HepG2 (cell line): ENCODE measurements around the gene SLC41A1. TPM values are rescaled to one million over a fixed set of nuclear protein-coding genes. Genes with fewer than 3 reads are reported as not detected.

ENCODE experiments used
- ATAC-seq: fragments of 200-7000 bp; cut with Tn5 transposase; 3 replicates; pipeline ENCODE4 v1.9.1; 2020; ENCODE audit warnings: mild to moderate bottlenecking, moderate library complexity
- BruUV-seq: library from RNA; stranded (reverse); fragments of 400-500 nt; replicated peaks from 2 replicates; lab custom pipeline; 2021; lab: Mats Ljungman, UMichigan
- CTCF ChIA-PET: fragments of 300-600 bp; formaldehyde crosslinking; extraction: SDS; loops from one replicate; lab custom pipeline; 2021; ENCODE audit warnings: low total read pairs, inconsistent platforms, low intra/inter-chr PET ratio; lab: Yijun Ruan, JAX
- POLR2A ChIA-PET: fragments of 350-600 bp; sonication (Branson Sonifier 250); formaldehyde crosslinking; loops from one replicate; lab custom pipeline; 2020; ENCODE audit warnings: antibody characterized with exemption, inconsistent platforms; lab: Yijun Ruan, JAX
- DNase-seq: peaks from one replicate; pipeline ENCODE4 v3.0.0-alpha.2; 2015; ENCODE audit warnings: low spot score
- FAIRE-seq: peaks from 3 replicates; lab custom pipeline; 2011; peaks lifted over from hg19 to GRCh38; lab: Jason Lieb, UNC
- H2AFZ ChIP-seq: one replicate; pipeline ENCODE4 v1.6.1; 2011; ENCODE audit warnings: low read length, inconsistent platforms
- H3K27ac ChIP-seq: fragments of 300-600 bp; 3 replicates; pipeline ENCODE4 v1.8.0; 2011; ENCODE audit warnings: mixed run types, mild to moderate bottlenecking, mixed read lengths, low read length, inconsistent platforms; ENCODE audit not compliant: insufficient read depth; ENCODE audit errors: extremely low read length
- H3K27me3 ChIP-seq, 2 experiments: fragments of 200-600 bp in 1 of 2; 2 replicates in 1 of 2; 3 replicates in 1 of 2; pipeline versions ENCODE4 v1.6.0 to v1.8.0; 2011; ENCODE audit warnings: low read length in 2 of 2, mild to moderate bottlenecking in 2 of 2, moderate library complexity in 2 of 2, inconsistent platforms in 1 of 2; ENCODE audit not compliant: insufficient read depth in 2 of 2, control insufficient read depth in 1 of 2
- H3K36me3 ChIP-seq, 2 experiments: fragments of 200-600 bp in 1 of 2; replicated peaks in 1 of 2; 2 replicates in 1 of 2; 3 replicates in 1 of 2; pipeline versions ENCODE4 v1.5.1 to v1.8.0; 2011; ENCODE audit warnings: low read length in 2 of 2, inconsistent platforms in 1 of 2; ENCODE audit not compliant: insufficient read depth in 2 of 2, control insufficient read depth in 1 of 2
- H3K4me1 ChIP-seq: 2 replicates; pipeline ENCODE4 v1.5.1; 2012; ENCODE audit warnings: low read length, inconsistent platforms; ENCODE audit not compliant: insufficient read depth
- H3K4me2 ChIP-seq: 2 replicates; pipeline ENCODE4 v1.6.0; 2011; ENCODE audit warnings: low read depth, low read length, inconsistent platforms
- H3K4me3 ChIP-seq, 3 experiments: fragments of 200-600 bp in 1 of 3; sonication (generic), shearing (Covaris generic) in 1 of 3; replicated peaks in 1 of 3; 2 replicates each; pipeline ENCODE4 v1.5.1; 2011 to 2016; ENCODE audit warnings: low read length in 3 of 3, inconsistent platforms in 2 of 3, low read depth in 2 of 3, mild to moderate bottlenecking in 2 of 3, control low read depth in 1 of 3, mixed read lengths in 1 of 3; ENCODE audit not compliant: insufficient read depth in 1 of 3
- H3K79me2 ChIP-seq: one replicate; pipeline ENCODE4 v1.6.1; 2011; ENCODE audit warnings: low read length, inconsistent platforms; ENCODE audit not compliant: insufficient read depth
- H3K9ac ChIP-seq: 2 replicates; pipeline ENCODE4 v1.6.0; 2011; ENCODE audit warnings: mild to moderate bottlenecking, low read depth, low read length, inconsistent platforms; ENCODE audit not compliant: insufficient read depth
- H3K9me3 ChIP-seq: 2 replicates; pipeline ENCODE4 v1.5.1; 2012; ENCODE audit warnings: mild to moderate bottlenecking, low read length
- H4K20me1 ChIP-seq: 2 replicates; pipeline ENCODE4 v1.6.0; 2011; ENCODE audit warnings: inconsistent platforms, mild to moderate bottlenecking, low read length, moderate library complexity; ENCODE audit not compliant: insufficient read depth
- CCDC6 ChIP-seq: sonication (generic); formaldehyde crosslinking; IDR thresholded peaks from 2 replicates; pipeline ENCODE4 v1.8.1; 2022; ENCODE audit warnings: mild to moderate bottlenecking, missing genetic modification reagents, moderate library complexity
- HES4 ChIP-seq: sonication (generic); formaldehyde crosslinking; IDR thresholded peaks from 2 replicates; pipeline ENCODE4 v1.9.0; 2021; ENCODE audit warnings: mild to moderate bottlenecking, missing genetic modification reagents, borderline replicate concordance
- HOMEZ ChIP-seq: IDR thresholded peaks from 2 replicates; pipeline ENCODE4 v1.6.1; 2016; ENCODE audit warnings: low read depth
- ISL2 ChIP-seq: sonication (generic); formaldehyde crosslinking; IDR thresholded peaks from 2 replicates; pipeline ENCODE4 v1.5.0; 2020; ENCODE audit warnings: missing genetic modification reagents
- KMT2B ChIP-seq: IDR thresholded peaks from 2 replicates; pipeline ENCODE4 v1.6.1; 2016; ENCODE audit warnings: missing genetic modification reagents, missing compliant biosample characterization
- MEF2D ChIP-seq: sonication (generic); formaldehyde crosslinking; IDR thresholded peaks from 2 replicates; pipeline ENCODE4 v1.5.1; 2020; ENCODE audit warnings: mild to moderate bottlenecking, missing genetic modification reagents
- MIER3 ChIP-seq: IDR thresholded peaks from 2 replicates; pipeline ENCODE4 v1.6.1; 2016; ENCODE audit warnings: missing compliant biosample characterization, borderline replicate concordance
- NFYB ChIP-seq: sonication (generic); formaldehyde crosslinking; IDR thresholded peaks from 2 replicates; pipeline ENCODE4 v1.4.0; 2020; ENCODE audit warnings: missing genetic modification reagents
- SMARCE1 ChIP-seq: fragments of 450-650 bp; IDR thresholded peaks from 2 replicates; pipeline ENCODE4 v1.6.1; 2017; ENCODE audit warnings: borderline replicate concordance
- STAT5B ChIP-seq: sonication (generic); formaldehyde crosslinking; IDR thresholded peaks from 2 replicates; pipeline ENCODE4 v1.4.0; 2020; ENCODE audit warnings: missing genetic modification reagents
- USF2 ChIP-seq, 2 experiments: sonication (generic) in 1 of 2; formaldehyde crosslinking in 1 of 2; IDR thresholded peaks; 2 replicates each; pipeline versions ENCODE4 v1.5.1 to v1.6.1; 2011 to 2020; ENCODE audit warnings: borderline replicate concordance in 1 of 2, low read depth in 1 of 2, low read length in 1 of 2, mild to moderate bottlenecking in 1 of 2, missing genetic modification reagents in 1 of 2, moderate library complexity in 1 of 2
- ZMYM2 ChIP-seq: sonication (generic); formaldehyde crosslinking; IDR thresholded peaks from 2 replicates; pipeline ENCODE4 v1.8.0; 2022; ENCODE audit warnings: mild to moderate bottlenecking, missing genetic modification reagents
- ZNF773 ChIP-seq: sonication (generic); formaldehyde crosslinking; IDR thresholded peaks from 2 replicates; pipeline ENCODE4 v1.4.0; 2020; ENCODE audit warnings: missing genetic modification reagents, borderline replicate concordance
- WGBS: methylation state at CpG from one replicate; pipeline ENCODE4 v1.1.6; 2017; ENCODE audit warnings: low lambda C conversion rate; 5-methylcytosine and 5-hydroxymethylcytosine counted together
- in situ Hi-C: cut with HindIII; loops from 2 replicates; pipeline ENCODE4 v1.10.0; 2017; ENCODE audit warnings: low pct_unique_long_range_greater_than_20kb; ENCODE audit not compliant: extremely low pct_ligation_motif_present
- intact Hi-C: fragments of 100-400 bp; cut with micrococcal nuclease; formaldehyde crosslinking; loops from one replicate; pipeline ENCODE4 v1.10.0; 2022; ENCODE audit not compliant: unreplicated experiment
- polyA plus RNA-seq, 8 experiments: library from polyadenylated mRNA; depleted of rRNA in 3 of 8; stranded (reverse) in 7 of 8; unstranded in 1 of 8; fragments of >200 nt; fragmentation: Illumina TruSeq in 4 of 8; extraction: Trizol in 4 of 8; gene quantifications; 2 replicates each; pipeline versions ENCODE4 v1.2.1 to v1.2.3, GENCODE V29; 2011 to 2016; ENCODE audit warnings: low read depth in 4 of 8, missing spikeins in 1 of 8, mixed read lengths in 1 of 8; ENCODE audit not compliant: insufficient read depth in 1 of 8
- total RNA-seq, 5 experiments: library from RNA; depleted of rRNA; stranded (reverse); fragments of >200 nt; fragmentation: Illumina TruSeq; extraction: Trizol; gene quantifications; 2 replicates each; pipeline ENCODE4 v1.2.3, GENCODE V29; 2016; ENCODE audit warnings: low read depth in 1 of 5

The SLC41A1 gene
- total and polyA plus RNA-seq, 2 of the 13 experiments (the other 11 are each of a cell fraction or from before 2014, with no cell fraction given), result 2.2 to 4.6 TPM

- BruUV-seq, result no TSS peak
- no peak overlapping the region for H2AFZ ChIP-seq
- no peak overlapping the region for H3K4me2 ChIP-seq
- FAIRE-seq (no peak), DNase-seq (no peak), ATAC-seq (no peak)
- no peaks in the 10 kb centered on the region for H4K20me1 ChIP-seq
- H3K4me1 ChIP-seq, result peaks cover 22% of the 10 kb centered on the region
- H3K36me3 ChIP-seq, result no peaks in the 10 kb centered on the region
- no peak overlapping the region for H3K4me3 ChIP-seq
- intact Hi-C loops (no loop called here), in situ Hi-C loops (no loop called here)
- POLR2A ChIA-PET, result interaction anchor here (3.5 kb wide), 1 partner anchor 23 kb away, joined by 21 read pairs; the partner anchor contains the start of gene NUCKS1
- H3K27me3 ChIP-seq, result peaks cover 0 to 8% of the 10 kb centered on the region in 2 experiments; a peak in 2 of 5 replicates
- H3K9ac ChIP-seq, result no peak overlapping the region
- no peaks in the 10 kb centered on the region for H3K9me3 ChIP-seq
- H3K27ac ChIP-seq, result no peak overlapping the region
- CTCF ChIA-PET, result no interaction called here
- no peak for TF ChIP-seq ISL2 (CRISPR knock-in tag)
- no peak for TF ChIP-seq HES4 (CRISPR knock-in tag)
- TF ChIP-seq MEF2D (CRISPR knock-in tag), result no peak
- no peak for TF ChIP-seq USF2 (IDR thresholded peaks at IDR 0.05; ENCODE audit: low read depth, low read length)
- no peak for TF ChIP-seq USF2 (CRISPR knock-in tag; IDR thresholded peaks at IDR 0.05; ENCODE audit: borderline replicate concordance)
- no peak for TF ChIP-seq NFYB (CRISPR knock-in tag)
- TF ChIP-seq HOMEZ (CRISPR knock-in tag), result no peak
- no peak for TF ChIP-seq SMARCE1
- no peak for TF ChIP-seq CCDC6
- no peak for TF ChIP-seq ZNF773 (CRISPR knock-in tag)
- TF ChIP-seq STAT5B (CRISPR knock-in tag), result no peak
- TF ChIP-seq MIER3 (CRISPR knock-in tag), result no peak
- TF ChIP-seq KMT2B, result no peak
- no peak for TF ChIP-seq ZMYM2 (CRISPR knock-in tag)
- no peaks in the 10 kb centered on the region for H3K79me2 ChIP-seq
- 94% methylated on average over 2 of the region's 2 CpGs for WGBS
Observed at GRCh38 chr1:205772607-205773032, 40.4 kb downstream of the SLC41A1 start.
